ENCODE measurements around the gene TCEANC2.
"Not testable (repeated sequence)": the region's sequence is repeated elsewhere in the genome, so short reads cannot be mapped to it uniquely, and the experiment has no call there.

Gene TCEANC2

DNA sequence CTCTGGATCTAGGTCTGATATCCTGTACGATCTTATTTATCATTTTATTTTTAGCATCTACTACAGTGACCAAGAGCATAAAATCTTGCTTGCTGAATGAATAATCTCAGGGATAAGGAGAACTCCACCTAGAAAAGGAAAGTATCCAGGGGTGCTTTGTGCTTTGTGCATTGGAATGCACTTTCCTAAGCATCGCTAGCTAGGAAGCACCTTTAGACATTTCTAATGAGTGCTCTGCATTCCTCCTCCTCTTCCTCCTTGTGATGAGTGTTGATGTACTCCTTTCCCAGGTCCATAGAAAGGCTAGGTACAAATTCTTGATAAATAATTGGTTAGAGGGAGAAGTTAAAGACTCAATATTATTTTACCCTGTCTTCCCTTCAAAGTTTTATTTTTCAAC is 31.4 kb downstream of the TCEANC2 start:
- DNase-seq (ENCODE audit: low read depth in 1 of 2, low spot score in 1 of 2), result no peak

DNA sequence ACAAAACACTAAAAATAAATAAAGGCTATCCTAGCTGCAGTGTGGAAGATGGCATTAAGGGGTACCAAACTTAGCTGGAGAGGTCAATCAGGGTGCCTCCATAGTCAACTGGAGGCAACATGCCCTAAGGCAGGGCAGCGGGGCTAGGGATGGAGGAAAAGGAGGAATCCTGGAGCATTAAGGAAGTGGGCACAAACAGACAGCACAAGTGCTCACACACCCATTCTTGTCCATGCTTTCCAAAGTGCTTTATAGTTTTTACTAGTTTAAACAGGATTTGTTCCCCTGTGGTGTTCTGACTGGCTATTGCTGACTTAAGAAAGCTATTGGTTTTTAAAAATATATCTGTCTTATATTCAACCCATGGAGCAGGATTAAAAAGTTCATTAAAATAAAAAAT is 33.3 kb downstream of the TCEANC2 start:
- DNase-seq (ENCODE audit: low read depth in 1 of 2, low spot score in 1 of 2), result no peak

DNA sequence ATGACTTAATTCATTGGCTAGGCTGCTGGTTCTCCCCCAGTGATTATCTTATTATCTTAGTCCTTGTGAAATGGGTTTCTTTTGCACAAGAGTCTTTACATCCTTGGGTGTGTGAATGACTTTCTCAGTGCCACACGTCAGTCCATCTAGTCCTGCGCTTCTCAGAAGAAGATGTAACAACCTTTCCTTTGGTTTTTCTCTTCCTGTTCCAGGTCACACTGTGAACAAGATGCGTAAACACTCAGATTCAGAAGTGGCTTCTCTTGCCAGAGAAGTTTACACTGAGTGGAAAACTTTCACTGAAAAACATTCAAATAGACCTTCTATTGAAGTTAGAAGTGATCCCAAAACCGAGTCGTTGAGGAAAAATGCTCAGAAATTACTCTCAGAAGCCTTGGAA is 35.0 kb downstream of the TCEANC2 start:
- DNase-seq (ENCODE audit: low read depth in 1 of 2, low spot score in 1 of 2), result no peak

DNA sequence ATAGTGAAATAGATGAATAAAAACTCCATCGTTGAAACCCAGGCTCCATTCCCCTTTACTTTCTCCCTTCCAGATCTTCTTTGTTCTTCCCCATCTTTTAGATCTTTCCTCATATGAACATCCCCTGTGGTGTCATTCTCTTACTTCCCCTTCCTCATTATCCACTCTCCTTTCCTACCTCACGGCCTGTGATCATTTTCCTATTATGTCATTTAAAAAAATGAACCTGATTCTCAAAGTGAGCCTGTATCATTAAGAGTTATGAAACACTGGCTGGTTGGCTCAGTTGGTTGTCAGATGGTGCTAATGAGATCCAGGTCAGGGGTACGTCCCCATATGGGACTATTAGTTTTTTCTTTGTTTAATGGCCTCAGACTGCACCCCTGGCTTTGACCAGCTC is 38.3 kb downstream of the TCEANC2 start:
- DNase-seq (ENCODE audit: low read depth in 1 of 2, low spot score in 1 of 2), result no peak

DNA sequence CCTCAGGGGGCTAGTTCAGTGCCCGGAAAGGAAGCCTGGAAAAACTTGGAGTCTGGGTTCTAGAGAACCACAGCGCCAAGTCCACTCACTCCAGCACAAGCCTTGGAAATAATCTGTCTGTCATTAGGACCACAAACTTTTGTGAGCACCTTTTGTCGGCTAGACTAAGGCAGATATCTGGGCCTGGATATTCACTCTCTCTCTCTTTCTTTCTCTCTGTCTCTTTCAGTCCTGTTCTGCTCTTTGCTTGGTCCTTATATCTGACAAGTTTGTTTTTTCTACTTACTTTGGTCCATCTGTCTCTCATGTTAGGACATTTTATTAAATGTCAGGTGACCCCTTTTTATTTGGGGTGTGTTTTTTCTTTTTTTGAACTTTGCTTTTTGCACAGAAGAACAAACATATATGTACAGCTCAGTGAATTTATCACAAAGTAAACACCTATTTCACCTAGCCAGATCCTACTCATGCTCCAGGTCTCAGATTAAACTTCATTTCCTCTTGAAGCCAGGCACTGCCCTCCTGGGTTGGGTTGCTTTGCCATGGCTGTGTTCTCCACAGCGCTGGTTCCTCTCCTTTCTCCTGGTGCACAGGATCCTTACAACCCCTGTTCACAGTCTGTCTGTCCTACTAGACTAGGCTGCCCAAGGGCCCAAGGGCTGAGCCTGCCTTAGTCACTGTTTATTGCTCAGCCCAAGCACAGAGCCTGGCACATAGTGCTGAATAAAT is 40.8 kb downstream of the TCEANC2 start:
- DNase-seq (ENCODE audit: low read depth in 1 of 2, low spot score in 1 of 2), result no peak

DNA sequence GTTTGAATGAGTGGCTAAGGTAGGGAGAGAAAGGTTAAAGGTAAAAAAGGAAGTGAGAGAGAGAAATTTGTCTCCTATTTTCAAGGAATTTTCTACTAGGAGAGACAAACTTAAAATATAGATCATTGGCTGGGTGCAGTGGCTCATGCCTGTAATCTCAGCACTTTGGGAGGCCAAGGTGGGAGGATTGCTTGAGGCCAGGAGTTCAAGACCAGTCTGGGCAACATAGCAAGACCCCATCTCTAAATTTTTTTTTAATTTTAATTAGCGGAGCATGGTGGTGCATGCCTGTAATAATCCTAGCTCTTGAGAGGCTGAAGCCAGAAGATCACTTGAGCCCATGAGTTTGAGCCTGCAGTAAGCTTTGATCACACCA is 41.3 kb downstream of the TCEANC2 start:
- DNase-seq (ENCODE audit: low read depth in 1 of 2, low spot score in 1 of 2), result not testable (repeated sequence)

DNA sequence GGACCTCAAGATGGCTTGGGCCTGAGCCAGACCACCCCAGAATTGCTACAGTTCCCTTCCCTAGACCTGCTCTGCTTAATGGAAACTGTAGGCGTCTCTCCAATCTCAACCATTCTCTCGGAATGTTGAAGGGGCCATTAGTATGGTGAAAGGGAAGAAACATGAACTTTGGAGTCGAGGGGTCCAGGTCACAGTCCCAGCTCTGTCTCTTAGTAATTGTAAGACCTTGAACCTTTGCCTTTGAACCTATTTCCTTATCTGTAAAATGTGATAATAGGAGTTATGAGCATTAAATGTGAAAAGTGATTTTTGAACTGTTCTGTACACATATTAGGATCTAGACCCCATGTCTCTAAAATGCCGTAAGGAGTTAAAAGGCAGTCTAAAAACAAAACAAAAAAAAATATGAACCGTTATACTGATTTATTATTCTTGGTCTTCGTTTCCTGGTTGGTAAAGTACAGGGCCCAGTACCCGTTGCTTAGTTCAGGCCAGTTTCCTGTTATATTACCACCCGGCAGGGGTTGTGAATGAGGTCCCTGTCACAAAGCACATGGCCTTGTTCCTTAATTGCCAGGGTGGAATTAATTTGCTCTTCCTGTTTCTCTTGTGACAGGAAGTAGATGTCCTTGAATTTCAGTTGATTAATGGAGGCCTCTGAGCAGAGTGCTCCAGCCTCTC is 42.3 kb downstream of the TCEANC2 start:
- DNase-seq (ENCODE audit: low read depth in 1 of 2, low spot score in 1 of 2), result no peak

DNA sequence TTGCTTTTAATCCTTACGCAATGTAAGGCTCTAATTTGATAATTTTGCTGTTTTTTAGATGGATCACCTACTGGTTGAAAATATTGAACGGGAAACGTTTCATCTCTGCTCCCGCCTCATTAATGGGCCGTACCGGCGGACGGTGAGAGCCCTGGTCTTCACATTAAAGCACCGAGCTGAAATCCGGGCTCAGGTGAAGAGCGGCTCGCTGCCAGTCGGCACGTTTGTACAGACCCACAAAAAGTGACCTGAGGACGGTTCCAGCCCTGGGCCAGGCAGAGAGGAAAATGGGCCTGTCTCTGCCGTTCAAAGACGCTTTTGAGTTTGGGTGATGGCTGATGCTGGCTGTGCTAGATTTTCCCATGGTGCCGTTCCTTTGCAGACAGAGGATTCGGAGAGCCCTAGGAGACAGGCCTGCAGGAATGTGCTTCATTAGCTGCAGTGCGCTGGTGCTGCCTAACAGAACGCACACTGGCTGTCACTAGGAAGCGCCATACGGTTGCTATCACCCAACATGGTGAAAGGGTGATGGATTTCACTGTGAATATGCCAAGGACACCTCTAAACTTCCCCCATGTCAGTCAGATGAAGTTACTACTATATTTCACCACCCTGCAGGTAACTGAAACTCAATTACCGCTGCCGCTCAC is 42.9 kb downstream of the TCEANC2 start:
- no peak for DNase-seq (ENCODE audit: low read depth in 1 of 2, low spot score in 1 of 2)

DNA sequence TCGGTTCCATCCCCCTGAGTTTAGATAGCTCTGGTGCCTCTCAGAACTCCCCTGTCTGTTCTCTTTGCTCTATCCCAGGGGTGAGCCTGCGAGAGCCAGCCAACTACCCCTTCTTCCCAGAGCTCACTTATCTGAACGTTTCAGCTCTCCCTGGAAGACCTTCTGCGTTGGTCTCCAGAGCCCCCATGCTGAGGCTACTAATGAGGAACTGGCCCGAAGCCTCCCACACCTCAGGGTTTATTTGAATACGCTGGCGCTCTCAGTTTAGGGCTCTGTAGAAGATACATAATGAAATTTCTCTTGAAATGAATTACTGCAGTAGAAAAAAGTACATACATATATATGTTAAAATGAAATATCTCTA is 43.5 kb downstream of the TCEANC2 start:
- DNase-seq (ENCODE audit: low read depth in 1 of 2, low spot score in 1 of 2), result no peak

DNA sequence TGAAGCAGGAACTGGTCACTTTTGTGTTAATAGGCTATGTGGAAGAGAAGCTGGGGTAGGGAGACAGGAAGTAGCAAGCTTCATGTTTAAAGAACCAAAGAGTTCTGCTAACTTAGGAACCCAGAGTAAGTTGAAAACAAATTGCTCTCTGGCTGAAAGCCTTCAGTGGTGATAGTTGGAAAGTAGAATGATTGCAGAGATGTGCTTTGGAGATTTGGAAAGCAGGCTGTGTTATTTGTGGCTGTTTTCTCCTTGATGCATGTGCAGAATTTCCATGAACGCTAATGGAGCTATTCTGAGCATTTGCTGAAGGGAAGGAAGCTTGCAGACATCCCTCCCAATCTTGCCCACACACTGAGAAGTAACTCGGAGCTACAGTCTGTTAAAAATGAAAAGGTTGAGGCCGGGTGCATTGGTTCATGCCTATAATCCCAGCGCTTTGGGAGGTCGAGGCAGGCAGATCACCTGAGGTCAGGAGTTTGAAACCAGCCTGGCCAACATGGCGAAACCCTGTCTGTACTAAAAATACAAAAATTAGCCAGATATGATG is 45.7 kb downstream of the TCEANC2 start:
- no peak for DNase-seq (ENCODE audit: low read depth in 1 of 2, low spot score in 1 of 2)

DNA sequence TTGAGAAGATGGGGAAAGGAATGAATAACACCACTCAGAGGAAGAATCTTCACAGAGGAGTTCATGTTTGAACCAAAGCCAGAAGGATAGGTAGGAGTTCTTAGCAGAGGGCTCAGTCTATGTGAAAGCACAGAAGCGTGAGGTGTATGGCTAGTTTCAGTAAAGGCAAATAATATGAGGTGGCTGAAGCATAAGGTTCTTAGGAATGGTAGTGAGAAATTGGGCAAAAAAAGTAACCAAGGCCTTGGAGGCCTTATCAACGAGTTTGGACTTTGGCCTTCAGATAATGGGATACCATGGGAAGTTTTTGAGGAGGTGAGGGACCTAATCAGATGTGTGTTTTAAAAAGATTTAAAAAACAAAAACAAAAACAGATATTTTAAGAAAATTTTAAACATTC is 47.1 kb downstream of the TCEANC2 start:
- DNase-seq (ENCODE audit: low read depth in 1 of 2, low spot score in 1 of 2), result no peak

DNA sequence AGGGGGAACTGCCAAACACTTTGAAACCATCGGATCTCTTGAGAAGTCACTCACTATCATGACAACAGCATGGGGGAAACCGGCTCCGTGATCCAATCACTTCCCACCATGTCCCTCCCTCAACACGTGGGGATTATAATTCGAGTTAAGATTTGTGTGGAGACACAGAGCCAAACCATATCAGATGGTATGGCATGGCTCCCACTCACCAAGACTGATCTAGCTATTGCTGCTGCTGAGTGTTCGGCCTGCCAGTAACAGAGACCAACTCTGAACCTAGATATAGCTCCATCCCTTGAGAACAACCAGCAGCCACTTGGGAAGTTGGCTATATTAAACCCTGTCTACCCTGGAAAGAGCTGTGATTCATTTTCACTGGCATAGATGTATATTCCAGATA is 50.0 kb downstream of the TCEANC2 start:
- DNase-seq (ENCODE audit: low read depth in 1 of 2, low spot score in 1 of 2), result no peak

DNA sequence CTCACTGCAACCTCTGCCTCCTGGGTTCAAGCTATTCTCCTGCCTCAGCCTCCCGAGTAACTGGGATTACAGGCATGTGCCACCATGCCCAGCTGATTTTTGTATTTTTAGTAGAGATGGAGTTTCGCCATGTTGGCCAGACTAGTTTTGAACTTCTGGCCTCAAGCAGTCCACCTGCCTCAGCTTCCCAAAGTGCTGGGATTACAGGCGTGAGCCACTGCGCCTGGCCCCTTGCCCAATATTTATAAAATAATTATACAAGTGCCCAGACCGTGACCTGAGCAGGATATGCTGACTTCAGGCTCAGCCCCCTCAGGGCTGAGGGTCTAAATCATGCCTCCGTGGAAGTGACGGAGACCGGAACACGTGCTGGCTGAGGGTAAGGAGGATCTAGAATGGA is 51.2 kb downstream of the TCEANC2 start:
- not testable (repeated sequence) for DNase-seq (ENCODE audit: low read depth in 1 of 2, low spot score in 1 of 2)

DNA sequence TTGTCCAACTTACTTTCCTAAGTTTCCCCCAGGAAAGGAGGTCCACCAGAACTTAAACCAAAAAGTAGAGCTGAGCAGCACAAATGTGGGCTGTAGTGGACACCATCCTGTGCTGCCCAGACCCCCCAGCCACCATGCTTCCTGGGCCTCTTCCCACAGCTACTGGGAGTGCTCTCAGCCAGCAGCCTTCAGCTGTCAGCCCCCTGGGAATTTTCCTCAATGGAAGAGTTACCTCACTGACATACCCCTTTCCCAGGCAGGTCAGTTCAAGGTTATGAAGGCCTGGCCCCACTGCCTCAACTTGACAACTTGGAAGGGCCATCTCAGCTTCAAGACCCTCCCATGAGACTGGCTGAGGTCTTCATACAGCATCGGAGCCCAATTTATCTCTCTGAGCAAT is 51.7 kb downstream of the TCEANC2 start:
- DNase-seq (ENCODE audit: low read depth in 1 of 2, low spot score in 1 of 2), result no peak

DNA sequence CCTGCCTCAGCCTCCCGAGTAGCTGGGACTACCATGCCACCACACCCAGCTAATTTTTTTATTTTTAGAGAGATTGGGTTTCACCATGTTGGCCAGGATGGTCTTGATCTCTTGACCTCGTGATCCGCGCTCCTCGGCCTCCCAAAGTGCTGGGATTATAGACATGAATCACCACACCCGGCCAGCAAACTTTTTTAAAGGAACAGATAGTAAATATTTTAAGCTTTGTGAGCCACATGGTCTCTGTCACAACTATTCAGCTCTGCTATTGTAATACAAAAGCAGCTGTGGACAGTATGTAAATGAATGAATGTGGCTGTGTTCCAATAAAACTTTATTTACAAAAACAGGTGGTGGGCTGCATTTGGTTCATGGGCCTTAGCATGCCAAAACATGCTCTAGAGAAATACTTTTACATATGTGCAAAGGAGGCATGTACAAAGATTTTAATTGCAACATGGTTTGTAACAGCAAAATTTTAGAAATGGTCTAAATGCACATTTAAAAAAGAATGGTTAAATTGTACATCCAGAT is 52.4 kb downstream of the TCEANC2 start:
- DNase-seq (ENCODE audit: low read depth in 1 of 2, low spot score in 1 of 2), result no peak

DNA sequence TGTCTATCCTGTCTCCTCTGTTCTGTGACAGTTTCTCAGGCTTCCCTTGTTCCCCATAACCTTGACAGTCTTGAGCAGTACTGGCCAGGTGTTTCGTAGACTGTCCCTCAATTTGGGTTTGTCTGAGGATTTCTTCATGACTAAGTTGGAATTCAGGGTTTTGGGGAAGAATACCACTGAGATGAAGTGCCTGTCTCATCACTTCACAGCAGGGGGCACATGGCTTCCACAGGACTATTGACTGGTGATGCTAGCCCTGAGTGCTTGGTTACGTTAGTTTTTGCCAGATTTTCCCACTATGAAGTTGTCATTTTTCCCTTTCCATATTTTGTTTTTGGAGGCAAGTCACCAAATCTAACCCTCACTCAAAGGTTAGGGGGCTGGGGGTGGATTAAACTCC is 53.7 kb downstream of the TCEANC2 start:
- DNase-seq (ENCODE audit: low read depth in 1 of 2, low spot score in 1 of 2), result no peak

DNA sequence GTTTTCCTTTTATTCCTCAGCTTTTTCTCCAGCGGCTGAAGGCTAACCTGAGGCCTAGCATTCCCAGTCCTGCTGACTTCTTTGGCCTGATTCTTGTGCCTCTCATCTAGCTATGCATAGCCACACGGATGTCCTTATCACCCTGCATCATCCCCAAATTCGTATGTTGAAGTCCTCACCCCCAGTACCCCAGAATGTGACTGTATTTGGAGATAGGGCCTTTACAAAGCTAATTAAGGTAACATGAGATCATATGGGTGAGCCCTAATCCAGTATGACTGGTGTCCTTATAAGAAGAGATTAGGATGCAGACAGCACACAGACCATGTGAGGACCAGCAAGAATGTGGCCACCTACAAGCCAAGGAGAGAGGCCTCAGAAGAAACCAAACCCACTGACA is 54.7 kb downstream of the TCEANC2 start:
- DNase-seq (ENCODE audit: low read depth in 1 of 2, low spot score in 1 of 2), result no peak

DNA sequence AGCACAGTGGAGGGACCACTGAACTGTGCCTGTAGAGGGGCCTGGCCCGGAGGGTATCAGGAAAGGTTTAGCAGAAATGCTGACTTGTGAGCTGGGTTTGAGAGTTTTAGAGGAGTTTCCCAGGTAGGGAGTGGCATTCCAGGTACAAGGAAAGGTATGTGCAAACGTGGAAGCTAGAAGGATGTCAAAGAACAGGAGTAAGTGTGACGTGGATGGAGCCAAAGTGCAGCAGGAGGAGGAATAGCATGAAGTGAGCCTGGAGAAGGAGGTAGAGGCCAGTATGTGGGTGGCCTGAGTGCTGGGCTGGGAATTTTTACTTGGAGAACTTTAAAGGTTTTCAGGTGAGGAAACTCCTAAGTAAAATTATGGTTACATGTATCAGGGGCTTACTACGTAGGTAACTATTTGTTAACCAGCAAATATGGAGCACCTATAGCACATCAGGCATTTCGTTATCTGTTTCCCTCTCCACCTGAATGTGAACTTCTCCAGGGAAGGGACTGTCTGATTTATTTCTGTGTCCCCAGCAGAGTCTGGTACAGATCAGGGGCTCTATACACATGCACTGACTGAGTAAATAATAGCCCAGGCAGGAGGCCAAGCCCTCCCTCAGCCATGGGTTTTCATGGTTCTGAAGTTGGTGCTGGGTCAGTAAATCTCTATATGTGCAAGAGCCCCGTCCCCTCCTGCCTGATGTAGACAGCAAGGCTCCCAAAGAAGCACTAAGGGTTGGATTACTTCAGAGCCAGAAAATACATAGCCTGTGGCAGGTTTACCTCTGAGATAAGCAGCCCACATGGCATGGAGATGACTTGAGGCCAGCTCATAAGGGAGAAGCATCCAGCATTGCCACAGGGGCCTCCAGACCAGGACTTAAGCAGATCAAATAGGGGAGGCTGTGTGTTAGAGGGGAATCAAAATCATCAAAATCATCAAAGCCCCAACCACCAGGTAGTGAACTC is 56.0 kb downstream of the TCEANC2 start:
- DNase-seq (ENCODE audit: low read depth in 1 of 2, low spot score in 1 of 2), result no peak

DNA sequence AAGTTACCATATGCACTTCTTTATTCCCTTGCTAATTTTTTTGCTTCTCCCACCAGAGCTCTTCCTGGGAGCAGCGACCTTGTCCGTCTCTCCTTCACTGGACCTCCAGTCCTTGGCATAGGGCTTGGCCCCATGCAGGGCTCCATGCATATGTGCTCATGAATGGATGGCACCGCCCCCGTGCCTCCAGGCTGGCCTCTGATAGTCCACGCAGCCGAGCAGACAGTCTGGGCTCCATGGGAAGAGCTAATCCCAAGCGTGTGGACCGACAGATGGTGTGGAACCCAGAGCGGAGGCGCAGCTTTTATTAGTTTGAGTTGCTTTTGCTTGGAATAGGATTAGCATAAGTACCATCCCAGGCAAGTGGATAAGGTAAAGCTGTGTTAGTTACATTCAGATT is 57.6 kb downstream of the TCEANC2 start:
- DNase-seq (ENCODE audit: low read depth in 1 of 2, low spot score in 1 of 2), result no peak

DNA sequence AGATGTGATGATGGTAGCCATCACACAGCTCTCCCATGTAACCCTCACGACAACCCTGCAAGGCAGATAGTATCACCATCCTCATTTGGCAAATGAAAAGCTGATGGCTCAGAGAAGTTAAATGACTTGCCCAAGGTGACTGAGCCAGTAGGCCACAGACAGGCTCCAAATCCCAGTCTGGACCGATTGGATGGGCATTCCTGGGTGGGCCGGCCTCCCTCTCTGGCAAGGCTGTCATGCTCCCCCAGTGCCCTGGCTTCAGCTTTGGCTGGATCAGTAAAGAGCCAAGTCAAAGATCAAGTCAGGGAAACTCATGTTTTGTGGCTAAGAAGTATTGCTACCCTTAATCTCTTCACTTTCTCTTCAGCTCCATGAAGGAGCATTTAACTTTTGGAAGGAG is 58.2 kb downstream of the TCEANC2 start:
- no peak for DNase-seq (ENCODE audit: low read depth in 1 of 2, low spot score in 1 of 2)

DNA sequence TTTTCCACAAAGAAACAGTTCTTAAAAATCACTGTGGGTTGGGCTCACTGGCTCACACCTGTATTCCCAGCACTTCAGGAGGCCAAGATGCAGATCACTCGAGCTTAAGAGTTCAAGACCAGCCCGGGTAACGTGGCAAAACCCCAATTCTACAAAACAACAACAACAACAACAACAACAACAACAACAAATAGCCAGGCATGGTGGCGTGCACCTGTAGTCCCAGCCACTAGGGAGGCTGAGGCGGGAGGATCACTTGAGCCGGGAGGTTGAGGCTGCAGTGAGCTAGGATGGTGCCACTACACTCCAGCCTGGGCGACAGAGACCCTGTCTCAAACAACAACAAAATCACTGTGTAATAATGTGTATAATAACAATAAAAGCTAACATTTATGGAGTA is 58.6 kb downstream of the TCEANC2 start:
- DNase-seq (ENCODE audit: low read depth in 1 of 2, low spot score in 1 of 2), result no peak
